Measurements from ENCODE around the gene FBP1. TPM values are rescaled to one million over a fixed set of nuclear protein-coding genes. Genes with fewer than 3 reads are reported as not detected.
"Not testable (repeated sequence)": the region's sequence is repeated elsewhere in the genome, so short reads cannot be mapped to it uniquely, and the experiment has no call there.

The FBP1 gene
- total RNA-seq, 1 donor from 2014 or later, result not detected

- FAIRE-seq (no peak), DNase-seq (ENCODE audit: low read depth) (no peak)
- TF ChIP-seq CTCF (IDR thresholded peaks at IDR 0.05; ENCODE audit: insufficient read depth, low read length, severe bottlenecking), result no peak
Measured at GRCh38 chr9:94568250-94568889, 70.9 kb downstream of the FBP1 start.

GRCh38 chr9:94567271-94567670 is 72.0 kb downstream of the FBP1 start:
- no peak for DNase-seq (ENCODE audit: low read depth)
- no peak for FAIRE-seq
- no peaks in the 10 kb centered on the region for H3K36me3 ChIP-seq (ENCODE audit: control insufficient read depth, insufficient read depth, low read length)
- no peaks in the 10 kb centered on the region for H3K27me3 ChIP-seq (ENCODE audit: control insufficient read depth, insufficient read depth, low read length)
- TF ChIP-seq CTCF (IDR thresholded peaks at IDR 0.05; ENCODE audit: insufficient read depth, low read length, severe bottlenecking), result no peak
- no peak overlapping the region for H3K4me3 ChIP-seq (ENCODE audit: low read depth, low read length)

More at GRCh38 chr9:94568250-94568889, 70.9 kb downstream of the FBP1 start:
- H3K36me3 ChIP-seq (ENCODE audit: control insufficient read depth, insufficient read depth, low read length), result no peaks in the 10 kb centered on the region
- no peaks in the 10 kb centered on the region for H3K27me3 ChIP-seq (ENCODE audit: control insufficient read depth, insufficient read depth, low read length)
- no peak overlapping the region for H3K4me3 ChIP-seq (ENCODE audit: low read depth, low read length)

- FAIRE-seq, result no peak
- DNase-seq (ENCODE audit: low read depth), result no peak
- TF ChIP-seq CTCF (IDR thresholded peaks at IDR 0.05; ENCODE audit: insufficient read depth, low read length, severe bottlenecking), result no peak
- H3K36me3 ChIP-seq (ENCODE audit: control insufficient read depth, insufficient read depth, low read length), result no peaks in the 10 kb centered on the region
- H3K4me3 ChIP-seq (ENCODE audit: low read depth, low read length), result no peak overlapping the region
- no peaks in the 10 kb centered on the region for H3K27me3 ChIP-seq (ENCODE audit: control insufficient read depth, insufficient read depth, low read length)
Measured at GRCh38 chr9:94566550-94566949, 72.8 kb downstream of the FBP1 start.

GRCh38 chr9:94564279-94564678 is 75.0 kb downstream of the FBP1 start:
- not testable (repeated sequence) for H3K27me3 ChIP-seq (ENCODE audit: control insufficient read depth, insufficient read depth, low read length); DNase-seq (ENCODE audit: low read depth); H3K36me3 ChIP-seq (ENCODE audit: control insufficient read depth, insufficient read depth, low read length); H3K4me3 ChIP-seq (ENCODE audit: low read depth, low read length); FAIRE-seq

GRCh38 chr9:94563548-94563947 is 75.8 kb downstream of the FBP1 start:
- no peak overlapping the region for H3K4me3 ChIP-seq (ENCODE audit: low read depth, low read length)
- DNase-seq (ENCODE audit: low read depth) (no peak), FAIRE-seq (no peak)
- no peak for TF ChIP-seq CTCF (IDR thresholded peaks at IDR 0.05; ENCODE audit: insufficient read depth, low read length, severe bottlenecking)
- H3K36me3 ChIP-seq (ENCODE audit: control insufficient read depth, insufficient read depth, low read length), result no peaks in the 10 kb centered on the region
- no peaks in the 10 kb centered on the region for H3K27me3 ChIP-seq (ENCODE audit: control insufficient read depth, insufficient read depth, low read length)

GRCh38 chr9:94560237-94560636 is 79.1 kb downstream of the FBP1 start:
- DNase-seq (ENCODE audit: low read depth), result peak; percentile 27
- TF ChIP-seq CTCF (IDR thresholded peaks at IDR 0.05; ENCODE audit: insufficient read depth, low read length, severe bottlenecking), result no peak
- no peak overlapping the region for H3K4me3 ChIP-seq (ENCODE audit: low read depth, low read length)
- no peaks in the 10 kb centered on the region for H3K27me3 ChIP-seq (ENCODE audit: control insufficient read depth, insufficient read depth, low read length)
- peak; percentile 62 for FAIRE-seq
- no peaks in the 10 kb centered on the region for H3K36me3 ChIP-seq (ENCODE audit: control insufficient read depth, insufficient read depth, low read length)

Data from bronchial epithelial cell (primary cell).